Measurements from ENCODE around the gene RGS9BP.

The RGS9BP gene

GRCh38 chr19:32647361-32647760 lies 28.3 kb upstream of the RGS9BP start:
- peaks cover 82% of the 10 kb centered on the region; the same call in 1 of the 2 replicates for H3K36me3 ChIP-seq (ENCODE audit: insufficient read depth, low read length)
- H3K27me3 ChIP-seq (ENCODE audit: insufficient read depth, low read length, poor library complexity, severe bottlenecking) = no peaks in the 10 kb centered on the region
- TF ChIP-seq EZH2phosphoT487 (IDR thresholded peaks at IDR 0.05; ENCODE audit: borderline replicate concordance) = no peak
- no peak for TF ChIP-seq CTCF (conservative IDR thresholded peaks at IDR 0.05; ENCODE audit: low read length)

GRCh38 chr19:32649751-32650150 lies 25.9 kb upstream of the RGS9BP start:
- H3K4me1 ChIP-seq (ENCODE audit: insufficient read depth, low read length, poor library complexity, severe bottlenecking) = no peaks in the 10 kb centered on the region
- H3K9ac ChIP-seq (ENCODE audit: low read depth, low read length, poor library complexity, severe bottlenecking) = no peak overlapping the region
- H3K4me2 ChIP-seq (ENCODE audit: low read depth, low read length, poor library complexity, severe bottlenecking) = no peak overlapping the region
- H3F3A ChIP-seq (ENCODE audit: low read depth) = no peaks in the 10 kb centered on the region
- H3K4me3 ChIP-seq (ENCODE audit: low read length, poor library complexity, severe bottlenecking) = no peak overlapping the region
- H3K27me3 ChIP-seq (ENCODE audit: insufficient read depth, low read length, poor library complexity, severe bottlenecking) = no peaks in the 10 kb centered on the region
- no peak overlapping the region for H2AFZ ChIP-seq (ENCODE audit: low read length)
- H4K20me1 ChIP-seq (ENCODE audit: insufficient read depth, low read length, poor library complexity, severe bottlenecking) = peaks cover 36% of the 10 kb centered on the region
- H3K9me3 ChIP-seq (ENCODE audit: insufficient read depth, low read depth, low read length) = no peaks in the 10 kb centered on the region
- no peaks in the 10 kb centered on the region for H3K9me2 ChIP-seq (replicated peaks; ENCODE audit: low read depth, low read length)
- TF ChIP-seq EZH2phosphoT487 (IDR thresholded peaks at IDR 0.05; ENCODE audit: borderline replicate concordance) (no peak), CTCF (conservative IDR thresholded peaks at IDR 0.05; ENCODE audit: low read length) (no peak)
- H3K79me2 ChIP-seq (ENCODE audit: insufficient read depth, low read length) = peaks cover 25% of the 10 kb centered on the region
- peaks cover 78% of the 10 kb centered on the region; the same call in 1 of the 2 replicates for H3K36me3 ChIP-seq (ENCODE audit: insufficient read depth, low read length)

More at GRCh38 chr19:32647361-32647760, 28.3 kb upstream of the RGS9BP start:
- Histone ChIP-seq H3K4me1 (ENCODE audit: insufficient read depth, low read length, poor library complexity, severe bottlenecking) (peaks cover 12% of the 10 kb centered on the region), H3K9me3 (ENCODE audit: insufficient read depth, low read depth, low read length) (no peaks in the 10 kb centered on the region), H3F3A (ENCODE audit: low read depth) (peaks cover 7% of the 10 kb centered on the region; the same call in 1 of the 2 replicates), H3K4me3 (ENCODE audit: low read length, poor library complexity, severe bottlenecking) (no peak overlapping the region), H3K79me2 (ENCODE audit: insufficient read depth, low read length) (peaks cover 8% of the 10 kb centered on the region; the same call in 1 of the 2 replicates), H3K4me2 (ENCODE audit: low read depth, low read length, poor library complexity, severe bottlenecking) (no peak overlapping the region), H3K9me2 (replicated peaks; ENCODE audit: low read depth, low read length) (no peaks in the 10 kb centered on the region), H3K9ac (ENCODE audit: low read depth, low read length, poor library complexity, severe bottlenecking) (no peak overlapping the region), H2AFZ (ENCODE audit: low read length) (no peak overlapping the region), H4K20me1 (ENCODE audit: insufficient read depth, low read length, poor library complexity, severe bottlenecking) (peaks cover 21% of the 10 kb centered on the region)

GRCh38 chr19:32650671-32651070 lies 25.0 kb upstream of the RGS9BP start:
- H3K9ac ChIP-seq (ENCODE audit: low read depth, low read length, poor library complexity, severe bottlenecking) = no peak overlapping the region
- no peaks in the 10 kb centered on the region for H3F3A ChIP-seq (ENCODE audit: low read depth)
- H3K9me3 ChIP-seq (ENCODE audit: insufficient read depth, low read depth, low read length) = no peaks in the 10 kb centered on the region
- no peak overlapping the region for H3K4me3 ChIP-seq (ENCODE audit: low read length, poor library complexity, severe bottlenecking)
- H3K27me3 ChIP-seq (ENCODE audit: insufficient read depth, low read length, poor library complexity, severe bottlenecking) = no peaks in the 10 kb centered on the region
- peaks cover 34% of the 10 kb centered on the region for H3K79me2 ChIP-seq (ENCODE audit: insufficient read depth, low read length)
- TF ChIP-seq EZH2phosphoT487 (IDR thresholded peaks at IDR 0.05; ENCODE audit: borderline replicate concordance) = no peak
- no peak for TF ChIP-seq CTCF (conservative IDR thresholded peaks at IDR 0.05; ENCODE audit: low read length)
- H3K4me1 ChIP-seq (ENCODE audit: insufficient read depth, low read length, poor library complexity, severe bottlenecking) = no peaks in the 10 kb centered on the region
- H3K36me3 ChIP-seq (ENCODE audit: insufficient read depth, low read length) = peaks cover 87% of the 10 kb centered on the region; the same call in 1 of the 2 replicates
- H3K9me2 ChIP-seq (replicated peaks; ENCODE audit: low read depth, low read length) = no peaks in the 10 kb centered on the region
- peaks cover 38% of the 10 kb centered on the region for H4K20me1 ChIP-seq (ENCODE audit: insufficient read depth, low read length, poor library complexity, severe bottlenecking)
- H3K4me2 ChIP-seq (ENCODE audit: low read depth, low read length, poor library complexity, severe bottlenecking) = no peak overlapping the region
- H2AFZ ChIP-seq (ENCODE audit: low read length) = no peak overlapping the region
